ENCODE measurements around the gene KLF11. TPM values are rescaled to one million over a fixed set of nuclear protein-coding genes. Genes with fewer than 3 reads are reported as not detected.

Gene KLF11
- 6.8 and 8.3 TPM in 2 replicates for total RNA-seq

DNA sequence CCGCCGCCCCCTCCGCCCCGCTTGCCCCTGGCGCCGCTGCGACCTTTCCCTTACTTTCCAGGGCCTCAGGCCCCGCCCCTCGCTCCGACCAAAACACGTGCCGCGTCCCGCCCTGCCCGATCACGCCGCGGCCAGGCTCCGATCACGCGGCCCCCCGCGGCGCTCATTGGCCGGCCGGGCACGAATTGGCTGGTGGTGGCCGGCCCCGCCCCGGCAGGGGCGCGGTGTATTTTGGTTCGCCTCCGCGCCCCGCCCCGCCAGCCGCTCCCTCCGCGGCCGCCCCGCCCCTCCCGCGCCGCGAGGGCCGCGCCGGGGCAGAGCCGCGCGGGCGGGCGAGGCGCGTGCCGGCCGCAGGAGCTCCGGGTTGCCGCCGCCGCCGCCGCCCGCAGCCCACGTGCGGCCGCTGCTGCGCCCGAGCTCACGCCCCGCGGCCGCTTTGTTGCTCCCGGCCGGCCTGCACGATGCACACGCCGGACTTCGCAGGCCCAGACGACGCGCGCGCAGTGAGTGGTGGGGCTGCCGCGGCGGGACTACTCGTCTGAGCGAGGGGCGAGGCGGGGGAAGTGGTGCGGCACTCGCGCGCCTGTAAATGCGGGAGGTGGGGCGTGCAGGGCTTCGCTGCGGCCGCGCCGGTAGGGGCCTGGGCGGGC, at the start of gene KLF11:
KLF11 (plus strand) TSS at position 295 of the 650 bp plus-strand sequence; CDS start at position 462, 167 bp downstream.
- H4K20me1 ChIP-seq (ENCODE audit: insufficient read depth, low read length), result peaks cover 4% of the 10 kb centered on the region
- H3K4me3 ChIP-seq (ENCODE audit: insufficient read depth, low read length), result peak within 1 kb of the TSS; percentile 73
- peak within 1 kb of the TSS; percentile 80 for H3K4me2 ChIP-seq (ENCODE audit: insufficient read depth, low read length)
- H3K27me3 ChIP-seq (ENCODE audit: insufficient read depth, low read length), result no peaks in the 10 kb centered on the region
- peaks cover 6% of the 10 kb centered on the region for H3K36me3 ChIP-seq (ENCODE audit: insufficient read depth, low read length)
- H3K9me3 ChIP-seq (ENCODE audit: low read depth, low read length), result no peaks in the 10 kb centered on the region
- TF ChIP-seq, protein P1, sequence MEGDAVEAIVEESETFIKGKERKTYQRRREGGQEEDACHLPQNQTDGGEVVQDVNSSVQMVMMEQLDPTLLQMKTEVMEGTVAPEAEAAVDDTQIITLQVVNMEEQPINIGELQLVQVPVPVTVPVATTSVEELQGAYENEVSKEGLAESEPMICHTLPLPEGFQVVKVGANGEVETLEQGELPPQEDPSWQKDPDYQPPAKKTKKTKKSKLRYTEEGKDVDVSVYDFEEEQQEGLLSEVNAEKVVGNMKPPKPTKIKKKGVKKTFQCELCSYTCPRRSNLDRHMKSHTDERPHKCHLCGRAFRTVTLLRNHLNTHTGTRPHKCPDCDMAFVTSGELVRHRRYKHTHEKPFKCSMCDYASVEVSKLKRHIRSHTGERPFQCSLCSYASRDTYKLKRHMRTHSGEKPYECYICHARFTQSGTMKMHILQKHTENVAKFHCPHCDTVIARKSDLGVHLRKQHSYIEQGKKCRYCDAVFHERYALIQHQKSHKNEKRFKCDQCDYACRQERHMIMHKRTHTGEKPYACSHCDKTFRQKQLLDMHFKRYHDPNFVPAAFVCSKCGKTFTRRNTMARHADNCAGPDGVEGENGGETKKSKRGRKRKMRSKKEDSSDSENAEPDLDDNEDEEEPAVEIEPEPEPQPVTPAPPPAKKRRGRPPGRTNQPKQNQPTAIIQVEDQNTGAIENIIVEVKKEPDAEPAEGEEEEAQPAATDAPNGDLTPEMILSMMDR (IDR thresholded peaks at IDR 0.05; ENCODE audit: extremely low read depth, low read depth, low read length), result no peak
- peak within 1 kb of the TSS; percentile 84 for H2AFZ ChIP-seq (ENCODE audit: low read length)
- H3K79me2 ChIP-seq (ENCODE audit: insufficient read depth, low read length), result peaks cover 4% of the 10 kb centered on the region
- peak; percentile 100 for DNase-seq (ENCODE audit: insufficient read length, low spot score, missing footprints)
- H3K4me1 ChIP-seq (ENCODE audit: insufficient read depth, low read length), result peaks cover 13% of the 10 kb centered on the region
- H3K27ac ChIP-seq (ENCODE audit: low read depth, low read length), result peak within 1 kb of the TSS; percentile 41

DNA sequence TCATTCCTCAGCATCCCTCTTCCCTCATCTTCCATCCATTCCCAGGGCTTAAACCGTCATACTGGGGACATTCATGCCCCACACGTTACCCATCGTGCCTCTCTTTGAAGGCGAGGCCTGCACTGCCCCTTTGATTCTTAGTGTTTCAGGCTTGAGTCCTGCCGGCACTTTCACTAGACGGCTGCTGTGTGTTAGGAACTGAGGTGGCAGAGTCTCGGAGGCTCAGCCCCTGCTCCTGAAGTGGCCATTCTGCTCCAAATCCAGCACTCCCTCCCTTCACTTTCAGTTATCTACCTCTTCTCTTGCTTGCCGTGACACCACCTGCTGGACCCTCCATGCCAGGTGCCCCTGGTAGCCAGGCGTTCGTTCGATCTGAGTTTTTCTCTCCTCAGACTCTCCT, 48.9 kb upstream of the KLF11 start:
- H4K20me1 ChIP-seq (ENCODE audit: insufficient read depth, low read length), result no peaks in the 10 kb centered on the region
- H2AFZ ChIP-seq (ENCODE audit: low read length), result no peak overlapping the region
- H3K27me3 ChIP-seq (ENCODE audit: insufficient read depth, low read length), result no peaks in the 10 kb centered on the region
- H3K4me1 ChIP-seq (ENCODE audit: insufficient read depth, low read length), result peaks cover 27% of the 10 kb centered on the region
- H3K4me3 ChIP-seq (ENCODE audit: insufficient read depth, low read length), result no peak overlapping the region
- H3K4me2 ChIP-seq (ENCODE audit: insufficient read depth, low read length), result no peak overlapping the region
- no peaks in the 10 kb centered on the region for H3K9me3 ChIP-seq (ENCODE audit: low read depth, low read length)
- no peak for DNase-seq (ENCODE audit: insufficient read length, low spot score, missing footprints)
- TF ChIP-seq, protein P1 (IDR thresholded peaks at IDR 0.05; ENCODE audit: extremely low read depth, low read depth, low read length), result no peak
- H3K36me3 ChIP-seq (ENCODE audit: insufficient read depth, low read length), result no peaks in the 10 kb centered on the region
- no peak overlapping the region for H3K27ac ChIP-seq (ENCODE audit: low read depth, low read length)
- no peaks in the 10 kb centered on the region for H3K79me2 ChIP-seq (ENCODE audit: insufficient read depth, low read length)

DNA sequence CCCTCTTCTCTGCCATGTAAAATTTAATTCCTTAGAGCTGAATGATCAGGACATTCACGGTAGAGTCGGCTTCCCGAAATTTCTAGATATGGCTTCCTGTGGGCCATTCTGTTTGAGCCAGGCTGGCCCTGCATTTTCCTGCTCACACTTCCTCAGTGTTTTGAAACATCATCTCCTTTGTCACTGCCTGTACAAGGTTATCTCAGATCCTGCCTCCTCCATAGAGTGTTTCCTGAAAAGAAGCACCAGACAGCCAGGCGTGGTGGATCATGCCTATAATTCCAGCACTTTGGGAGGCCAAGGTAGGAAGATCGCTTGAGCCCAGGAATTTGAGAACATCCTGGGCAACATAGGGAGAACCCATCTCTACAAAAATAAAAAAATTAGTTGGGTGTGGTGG, 48.3 kb upstream of the KLF11 start:
- peaks cover 27% of the 10 kb centered on the region for H3K4me1 ChIP-seq (ENCODE audit: insufficient read depth, low read length)
- H3K36me3 ChIP-seq (ENCODE audit: insufficient read depth, low read length), result no peaks in the 10 kb centered on the region
- H3K27ac ChIP-seq (ENCODE audit: low read depth, low read length), result no peak overlapping the region
- TF ChIP-seq, protein P1 (IDR thresholded peaks at IDR 0.05; ENCODE audit: extremely low read depth, low read depth, low read length), result no peak
- no peak for DNase-seq (ENCODE audit: insufficient read length, low spot score, missing footprints)
- no peaks in the 10 kb centered on the region for H3K27me3 ChIP-seq (ENCODE audit: insufficient read depth, low read length)
- no peak overlapping the region for H2AFZ ChIP-seq (ENCODE audit: low read length)
- H4K20me1 ChIP-seq (ENCODE audit: insufficient read depth, low read length), result no peaks in the 10 kb centered on the region
- H3K79me2 ChIP-seq (ENCODE audit: insufficient read depth, low read length), result no peaks in the 10 kb centered on the region
- H3K4me3 ChIP-seq (ENCODE audit: insufficient read depth, low read length), result no peak overlapping the region
- no peaks in the 10 kb centered on the region for H3K9me3 ChIP-seq (ENCODE audit: low read depth, low read length)
- no peak overlapping the region for H3K4me2 ChIP-seq (ENCODE audit: insufficient read depth, low read length)

DNA sequence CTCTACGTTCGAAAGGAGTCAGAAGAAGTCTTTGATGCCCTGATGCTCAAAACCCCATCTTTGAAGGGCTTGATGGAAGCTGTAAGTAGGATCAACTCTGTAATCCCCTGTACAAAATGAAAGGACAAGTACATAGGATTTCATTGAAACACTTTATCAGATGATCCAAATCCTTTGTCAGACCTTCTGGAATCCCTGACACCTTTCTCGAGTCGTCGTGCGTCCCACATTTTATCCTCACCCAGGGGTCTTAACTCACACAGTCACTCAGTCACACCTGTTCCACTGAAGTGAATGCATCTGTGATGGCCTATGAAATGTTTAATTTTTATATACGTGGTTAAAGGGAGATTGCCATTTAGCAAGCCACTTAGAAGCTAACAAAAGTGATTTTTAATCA, 47.0 kb upstream of the KLF11 start:
- H3K9me3 ChIP-seq (ENCODE audit: low read depth, low read length), result no peaks in the 10 kb centered on the region
- H4K20me1 ChIP-seq (ENCODE audit: insufficient read depth, low read length), result no peaks in the 10 kb centered on the region
- H3K36me3 ChIP-seq (ENCODE audit: insufficient read depth, low read length), result no peaks in the 10 kb centered on the region
- no peak overlapping the region for H3K27ac ChIP-seq (ENCODE audit: low read depth, low read length)
- H3K27me3 ChIP-seq (ENCODE audit: insufficient read depth, low read length), result no peaks in the 10 kb centered on the region
- no peak overlapping the region for H3K4me3 ChIP-seq (ENCODE audit: insufficient read depth, low read length)
- H3K4me2 ChIP-seq (ENCODE audit: insufficient read depth, low read length), result no peak overlapping the region
- peaks cover 16% of the 10 kb centered on the region for H3K4me1 ChIP-seq (ENCODE audit: insufficient read depth, low read length)
- DNase-seq (ENCODE audit: insufficient read length, low spot score, missing footprints), result no peak
- TF ChIP-seq, protein P1 (IDR thresholded peaks at IDR 0.05; ENCODE audit: extremely low read depth, low read depth, low read length), result no peak
- H3K79me2 ChIP-seq (ENCODE audit: insufficient read depth, low read length), result no peaks in the 10 kb centered on the region
- H2AFZ ChIP-seq (ENCODE audit: low read length), result no peak overlapping the region

All from osteoblast (primary cell).